Gastroesophageal sphincter (tissue), 3 donors: ENCODE data around the gene MST1R.

Source experiments
- CTCF ChIP-seq, 4 experiments: fragments of 200-600 bp in 2 of 4; fragments of 450-650 bp in 2 of 4; sonication (generic) in 1 of 4; IDR thresholded peaks; one replicate each; pipeline ENCODE4 v1.5.1; 2017 to 2019; ENCODE audit warnings: antibody characterized with exemption in 4 of 4, mild to moderate bottlenecking in 2 of 4, moderate library complexity in 2 of 4
- POLR2A ChIP-seq, 2 donors: fragments of 450-650 bp; IDR thresholded peaks; one replicate each; pipeline ENCODE4 v1.6.1; 2017; ENCODE audit warnings: antibody characterized with exemption in 2 of 2, mild to moderate bottlenecking in 2 of 2, moderate library complexity in 1 of 2
- POLR2AphosphoS5 ChIP-seq: sonication (generic); formaldehyde crosslinking; IDR thresholded peaks from one replicate; pipeline ENCODE4 v1.6.1; 2017; ENCODE audit warnings: antibody characterized with exemption

DNA sequence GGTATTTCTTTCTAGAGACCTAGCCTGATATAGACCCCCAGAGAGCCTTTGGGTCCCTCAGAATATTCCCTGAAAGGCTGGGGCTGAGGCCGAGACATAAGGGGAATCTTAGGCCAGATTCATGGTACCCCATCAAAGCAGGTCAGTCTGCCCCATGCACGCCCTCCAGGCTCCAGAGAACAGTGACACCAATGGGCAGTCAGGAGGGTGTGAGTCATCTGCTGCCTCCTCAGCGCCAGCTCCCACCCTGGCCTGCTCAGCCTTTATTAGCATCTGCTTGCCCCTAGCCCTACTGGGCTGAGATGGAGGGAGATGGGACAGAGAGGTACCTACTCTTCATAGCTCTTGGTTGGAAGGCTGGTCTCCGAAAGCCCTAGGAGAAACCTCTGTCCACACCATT lies 19.7 kb downstream of the MST1R start:
- TF ChIP-seq POLR2AphosphoS5: no peak
- TF ChIP-seq CTCF (IDR thresholded peaks at IDR 0.05): no peak
- TF ChIP-seq POLR2A (IDR thresholded peaks at IDR 0.05): no peak
